H1 (cell line): Measurements from ENCODE around the gene EXO1. TPM values are rescaled to one million over a fixed set of nuclear protein-coding genes. Genes with fewer than 3 reads are reported as not detected.

Source experiments
- polyA plus RNA-seq, 7 experiments: library from polyadenylated mRNA; depleted of rRNA in 3 of 7; stranded (reverse) in 5 of 7; unstranded in 2 of 7; fragments of >200 nt in 5 of 7; fragments of 200-250 nt in 2 of 7; gene quantifications; 1 replicate in 5 of 7; 2 replicates in 1 of 7; 4 replicates in 1 of 7; pipeline versions ENCODE4 v1.2.1 to v1.2.3, GENCODE V29; 2011 to 2013; ENCODE audit warnings: missing spikeins in 2 of 7, mixed read lengths in 2 of 7
- total RNA-seq: library from RNA; stranded (reverse); fragmentation: NEBNext Ultra II Directional; extraction: Animal tissue kit (Norgen Biotek cat#: 25700); gene quantifications from 2 replicates; pipeline ENCODE4 v1.2.1, GENCODE V29; 2021

The EXO1 gene
- total and polyA plus RNA-seq, 2 of the 8 experiments (the other 6 are each of a cell fraction or from before 2014, with no cell fraction given) = 9.2 to 43.0 TPM

Other genes with a start within 250 kb of the EXO1 start
- 72.5 and 82.4 TPM in 2 replicates for gene CHML, start 207.8 kb upstream of the EXO1 start, total RNA-seq
- 11.5 and 15.0 TPM in 2 replicates for gene CHML, start 207.8 kb upstream of the EXO1 start, polyA plus RNA-seq (2011; rRNA removed)
- gene OPN3, start 207.8 kb upstream of the EXO1 start, total RNA-seq = 18.1 and 19.4 TPM in 2 replicates
- 8.0 and 8.8 TPM in 2 replicates for gene OPN3, start 207.8 kb upstream of the EXO1 start, polyA plus RNA-seq (2011; rRNA removed)
- not detected in 2 replicates for gene WDR64, start 195.9 kb upstream of the EXO1 start, total RNA-seq
- gene WDR64, start 195.9 kb upstream of the EXO1 start, polyA plus RNA-seq (2011; rRNA removed) = 0.02 TPM in 1 of 2 replicates, not detected in the other
- gene BECN2, start 109.6 kb downstream of the EXO1 start, total RNA-seq = not detected in 2 replicates
- gene BECN2, start 109.6 kb downstream of the EXO1 start, polyA plus RNA-seq (2011; rRNA removed) = not detected in 2 replicates
- 1.7 and 2.1 TPM in 2 replicates for gene MAP1LC3C, start 150.9 kb downstream of the EXO1 start, total RNA-seq
- gene MAP1LC3C, start 150.9 kb downstream of the EXO1 start, polyA plus RNA-seq (2011; rRNA removed) = 2.3 and 3.2 TPM in 2 replicates